ENCODE measurements around the gene TUBGCP6. TPM values are rescaled to one million over a fixed set of nuclear protein-coding genes. Genes with fewer than 3 reads are reported as not detected.

The TUBGCP6 gene
- total RNA-seq, 2 experiments from 2014 or later, result 62.9 to 71.4 TPM

DNA sequence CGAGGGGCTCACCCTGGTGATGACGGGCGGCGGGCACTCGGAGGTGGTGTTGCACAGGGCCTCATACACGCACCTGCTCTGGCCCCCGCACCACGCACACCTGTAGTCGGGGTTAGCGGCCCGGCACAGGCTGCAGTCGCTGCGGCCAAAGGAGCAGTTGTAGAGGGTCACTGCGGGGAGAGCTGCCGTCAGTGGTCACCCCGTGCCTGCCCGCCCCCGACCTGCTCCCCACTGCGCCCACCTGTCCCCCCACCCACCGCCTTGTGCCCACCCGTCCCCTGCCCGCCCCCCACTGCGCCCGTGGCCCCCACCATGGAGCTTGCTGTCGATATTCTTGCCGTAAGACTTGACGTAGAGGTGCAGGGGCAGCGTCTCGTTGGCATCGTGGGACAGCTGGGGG lies 39.0 kb upstream of the TUBGCP6 start:
- Mint-ChIP-seq H3K4me1 (no peaks in the 10 kb centered on the region), H3K9me3 (no peaks in the 10 kb centered on the region), H3K36me3 (ENCODE audit: low read depth) (no peaks in the 10 kb centered on the region), H3K27me3 (no peaks in the 10 kb centered on the region), H3K27ac (no peak overlapping the region), H3K4me3 (no peak overlapping the region)
- DNase-seq, result no peak
- CTCF ChIA-PET, result no interaction called here
- POLR2A ChIA-PET, result no interaction called here

DNA sequence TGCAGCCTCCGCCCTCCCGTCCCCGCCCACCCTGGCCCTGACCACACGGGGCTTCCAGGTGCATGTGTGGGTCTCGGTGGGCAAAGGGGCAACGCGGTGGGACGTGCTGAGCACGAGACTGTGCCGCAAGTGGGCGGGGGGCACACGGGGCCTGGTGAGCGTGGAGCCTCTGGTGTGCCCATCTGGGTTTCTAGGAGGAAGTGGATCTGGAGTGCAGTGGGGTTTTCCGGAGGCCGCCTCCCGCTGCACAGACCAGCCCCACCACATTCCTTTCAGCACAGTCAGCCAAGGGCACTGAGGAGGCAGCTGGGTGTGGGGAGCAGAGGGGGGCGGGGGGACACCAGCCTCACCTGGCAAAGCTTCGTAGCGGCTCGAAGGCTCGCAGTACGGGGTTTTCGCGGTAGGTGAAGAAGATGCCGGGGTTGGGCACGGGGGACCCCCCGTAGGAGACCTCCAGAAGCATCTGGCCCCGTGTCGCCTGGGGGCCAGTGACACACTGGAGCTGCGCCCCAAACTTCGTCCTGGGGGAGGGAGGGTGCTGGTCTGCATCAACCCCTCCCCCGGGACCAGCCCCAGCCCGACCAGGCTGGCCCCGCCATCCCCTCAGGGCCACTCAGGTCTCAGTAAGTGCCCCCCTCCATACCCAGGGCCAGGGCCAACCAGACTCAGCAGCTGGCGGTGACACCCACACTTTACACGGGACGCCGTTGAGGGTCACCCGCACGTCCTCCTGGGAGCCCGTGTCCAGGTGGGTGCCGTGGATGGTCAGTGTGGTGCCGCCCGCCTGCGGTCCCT lies 37.7 kb upstream of the TUBGCP6 start:
- CTCF ChIA-PET, result interaction anchor here (0.8 kb wide), 1 partner anchor 59 kb away, joined by 3 read pairs; no protein-coding TSS in a partner anchor
- no peak overlapping the region for H3K27ac Mint-ChIP-seq
- no peaks in the 10 kb centered on the region for H3K4me1 Mint-ChIP-seq

DNA sequence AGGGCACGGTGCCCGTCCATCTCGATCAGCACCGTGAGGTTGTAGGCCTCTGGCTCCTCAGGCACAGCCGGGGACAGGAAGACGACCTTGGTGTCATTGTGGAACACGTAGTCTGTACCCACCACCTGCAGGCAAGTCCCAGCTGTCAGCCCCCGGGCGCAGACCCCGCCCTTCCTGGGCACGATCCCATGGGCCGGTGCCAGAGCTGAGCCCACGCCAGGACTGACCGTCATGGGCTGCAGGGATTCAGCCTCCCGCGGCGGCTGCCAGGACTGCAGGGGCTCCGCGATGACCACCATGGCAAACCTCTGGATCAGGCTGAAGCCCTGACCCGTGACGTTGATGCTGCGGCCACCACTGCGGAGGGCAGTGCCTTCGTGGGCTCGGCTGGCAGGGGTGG lies 37.1 kb upstream of the TUBGCP6 start:
- no peak overlapping the region for H3K4me3 Mint-ChIP-seq
- H3K9me3 Mint-ChIP-seq, result no peaks in the 10 kb centered on the region
- H3K27me3 Mint-ChIP-seq, result no peaks in the 10 kb centered on the region
- ChIA-PET POLR2A (no interaction called here), CTCF (interaction anchor here (0.8 kb wide), 1 partner anchor 60 kb away, joined by 3 read pairs; no protein-coding TSS in a partner anchor)
- H3K36me3 Mint-ChIP-seq (ENCODE audit: low read depth), result no peaks in the 10 kb centered on the region
- no peaks in the 10 kb centered on the region for H3K4me1 Mint-ChIP-seq
- no peak for DNase-seq
- H3K27ac Mint-ChIP-seq, result no peak overlapping the region

More for the DNA sequence above, 37.7 kb upstream of the TUBGCP6 start:
- POLR2A ChIA-PET, result no interaction called here
- Mint-ChIP-seq H3K36me3 (ENCODE audit: low read depth) (no peaks in the 10 kb centered on the region), H3K4me3 (no peak overlapping the region), H3K9me3 (no peaks in the 10 kb centered on the region), H3K27me3 (no peaks in the 10 kb centered on the region)
- DNase-seq, result no peak

DNA sequence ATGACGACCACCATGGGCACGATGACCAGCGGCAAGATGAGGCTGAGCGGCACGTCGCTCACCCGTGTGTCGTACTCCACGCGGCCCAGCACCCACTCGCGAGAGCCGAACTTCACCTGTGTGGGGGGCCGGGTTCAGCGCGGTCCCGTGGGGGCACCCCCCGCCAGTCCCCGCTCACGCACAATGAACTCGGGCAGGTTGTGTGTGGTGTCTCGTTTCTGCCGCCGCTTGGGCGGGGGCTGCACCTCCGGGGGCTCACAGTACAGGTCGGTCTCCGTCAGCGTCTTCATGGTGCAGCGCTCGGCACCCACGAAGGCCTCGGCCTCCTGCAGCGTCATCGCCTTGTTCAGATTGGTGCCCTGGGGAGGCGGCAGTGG lies 36.5 kb upstream of the TUBGCP6 start:
- POLR2A ChIA-PET, result no interaction called here
- Mint-ChIP-seq H3K9me3 (no peaks in the 10 kb centered on the region), H3K36me3 (ENCODE audit: low read depth) (no peaks in the 10 kb centered on the region), H3K4me3 (no peak overlapping the region), H3K27me3 (no peaks in the 10 kb centered on the region), H3K4me1 (no peaks in the 10 kb centered on the region), H3K27ac (no peak overlapping the region)
- CTCF ChIA-PET, result no interaction called here
- no peak for DNase-seq

DNA sequence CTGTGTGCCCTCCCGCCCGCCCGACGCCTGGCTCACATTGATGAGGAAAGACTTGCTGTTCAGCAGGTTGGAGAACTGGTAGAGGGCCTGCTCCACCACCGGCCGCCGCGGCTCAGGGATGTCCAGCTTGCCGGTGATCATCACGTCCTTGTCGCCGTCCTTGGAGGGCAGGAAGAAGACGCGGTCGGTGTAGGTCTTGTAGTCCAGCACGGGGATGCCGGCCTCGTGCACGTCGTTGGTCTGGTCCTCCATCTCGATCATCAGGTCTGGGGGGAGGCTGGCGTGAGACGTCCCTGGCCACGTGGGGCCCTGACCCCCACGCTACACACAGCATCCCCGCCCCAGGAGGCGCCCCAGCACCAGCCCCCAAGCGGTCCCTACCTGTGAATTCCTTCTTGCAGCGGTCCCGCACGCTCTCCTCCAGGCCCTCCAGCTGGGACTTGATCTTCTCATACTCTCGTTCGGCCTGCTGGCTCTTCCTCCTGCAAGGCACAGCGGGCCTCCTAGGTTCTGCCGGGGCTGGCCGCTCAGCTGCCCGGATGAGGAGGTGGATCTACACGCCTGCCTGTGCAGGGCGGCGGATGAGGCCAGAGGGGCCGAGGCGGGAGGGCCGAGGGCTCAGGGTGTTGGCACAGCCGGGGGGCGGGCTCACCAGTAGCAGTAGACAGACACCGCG lies 36.0 kb upstream of the TUBGCP6 start:
- Mint-ChIP-seq H3K4me1 (peaks cover under 1% of the 10 kb centered on the region), H3K27ac (no peak overlapping the region), H3K4me3 (no peak overlapping the region), H3K27me3 (no peaks in the 10 kb centered on the region), H3K9me3 (no peaks in the 10 kb centered on the region), H3K36me3 (ENCODE audit: low read depth) (no peaks in the 10 kb centered on the region)
- POLR2A ChIA-PET, result no interaction called here
- CTCF ChIA-PET, result no interaction called here
- DNase-seq, result no peak

DNA sequence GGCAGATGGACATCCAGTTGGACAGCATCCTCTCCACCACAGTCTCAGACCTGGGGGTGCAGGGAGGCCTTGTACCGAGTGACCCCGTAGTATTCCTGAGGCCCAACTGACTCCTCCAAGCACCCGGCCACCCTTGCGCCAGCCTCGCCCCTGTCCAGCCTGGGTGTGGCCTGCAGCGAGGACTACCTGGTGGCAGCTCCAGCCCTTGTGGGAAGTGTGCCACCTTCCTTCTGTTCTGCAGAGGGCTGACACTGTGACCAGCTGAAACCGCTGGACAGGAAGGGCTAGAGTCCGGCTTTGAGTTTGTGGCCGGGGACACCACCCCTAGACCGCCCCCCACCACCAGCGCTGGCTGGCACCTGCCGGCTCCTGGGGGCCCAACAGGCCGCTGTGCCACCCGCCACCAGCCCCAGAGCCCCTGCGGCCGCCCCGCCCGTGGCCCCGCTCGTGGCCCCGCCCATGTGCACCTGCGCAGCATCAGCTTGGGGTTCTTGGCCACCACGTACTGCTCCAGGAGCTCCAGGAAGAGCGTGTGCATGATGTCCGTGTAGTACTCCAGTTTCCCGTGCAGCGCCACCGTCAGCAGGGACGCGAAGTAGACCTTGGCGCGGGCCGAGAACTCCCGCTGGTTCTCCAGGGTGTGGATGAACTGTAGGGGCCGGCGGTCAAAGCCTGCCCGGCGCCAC lies 35.3 kb upstream of the TUBGCP6 start:
- DNase-seq, result no peak
- no peaks in the 10 kb centered on the region for H3K36me3 Mint-ChIP-seq (ENCODE audit: low read depth)
- CTCF ChIA-PET, result interaction anchor here (1.6 kb wide), 1 partner anchor 45 kb away, joined by 7 read pairs; no protein-coding TSS in a partner anchor
- H3K27ac Mint-ChIP-seq, result no peak overlapping the region
- no peak overlapping the region for H3K4me3 Mint-ChIP-seq
- no peaks in the 10 kb centered on the region for H3K27me3 Mint-ChIP-seq
- H3K4me1 Mint-ChIP-seq, result peaks cover 2% of the 10 kb centered on the region
- H3K9me3 Mint-ChIP-seq, result no peaks in the 10 kb centered on the region
- POLR2A ChIA-PET, result no interaction called here

DNA sequence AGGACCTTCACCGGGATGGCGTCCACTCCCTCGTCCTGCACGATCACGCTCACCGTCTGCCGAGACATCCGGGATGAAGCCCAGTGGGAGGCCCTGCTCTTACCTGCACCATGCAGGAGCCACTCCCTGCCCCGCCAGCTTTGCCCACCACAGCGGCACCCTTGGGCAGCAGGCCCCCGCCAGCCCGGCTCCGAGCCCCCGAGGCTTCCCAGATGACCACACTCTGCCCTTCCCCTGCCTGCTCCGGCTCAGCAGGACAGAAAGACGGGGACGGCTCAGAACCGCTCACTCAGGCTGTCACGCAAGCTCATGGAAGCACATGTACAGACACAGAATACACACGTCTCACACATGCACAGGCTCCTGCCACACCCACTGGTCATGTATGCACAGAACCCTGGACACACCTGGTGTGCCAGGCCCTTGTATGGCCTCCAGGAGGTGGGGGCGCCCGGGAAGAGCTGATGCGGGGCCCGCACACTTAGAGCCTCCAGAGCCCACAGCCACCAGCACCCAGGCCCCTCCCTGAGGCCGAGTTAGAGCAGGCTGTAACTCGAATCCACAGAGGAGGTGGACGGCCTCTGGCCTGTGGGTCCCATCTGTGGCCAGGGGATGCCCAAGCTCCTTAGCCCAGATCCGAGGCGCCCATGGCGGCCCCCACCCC lies 34.3 kb upstream of the TUBGCP6 start:
- no peak for DNase-seq
- ChIA-PET CTCF (interaction anchor here (0.5 to 1.6 kb wide), 2 partner anchors 44 to 46 kb away, joined by 4 to 7 read pairs; no protein-coding TSS in a partner anchor), POLR2A (no interaction called here)
- Mint-ChIP-seq H3K4me1 (peaks cover 2% of the 10 kb centered on the region), H3K4me3 (no peak overlapping the region), H3K36me3 (ENCODE audit: low read depth) (no peaks in the 10 kb centered on the region), H3K9me3 (no peaks in the 10 kb centered on the region), H3K27me3 (no peaks in the 10 kb centered on the region), H3K27ac (no peak overlapping the region)

DNA sequence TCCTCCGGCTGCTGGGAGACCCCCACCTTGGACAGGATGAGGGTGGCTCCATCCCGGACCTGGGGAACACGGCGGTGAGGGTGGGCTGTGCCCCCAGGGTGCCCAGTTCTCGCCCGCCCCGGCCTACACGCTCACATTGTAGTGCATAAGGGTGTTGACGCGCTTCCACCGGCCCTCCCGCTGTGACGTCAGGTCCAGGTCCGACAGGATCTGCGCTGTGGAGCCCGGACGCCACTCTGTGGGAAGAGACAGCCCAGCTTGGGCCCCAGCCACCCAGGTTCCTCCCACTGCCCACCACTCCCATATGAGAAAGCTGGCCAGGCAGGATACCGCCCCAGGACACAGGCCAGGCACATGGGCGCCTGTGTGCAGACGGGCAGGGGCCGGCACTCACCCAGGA lies 33.6 kb upstream of the TUBGCP6 start:
- Mint-ChIP-seq H3K9me3 (no peaks in the 10 kb centered on the region), H3K27me3 (no peaks in the 10 kb centered on the region), H3K4me3 (no peak overlapping the region), H3K36me3 (ENCODE audit: low read depth) (no peaks in the 10 kb centered on the region), H3K27ac (no peak overlapping the region), H3K4me1 (peaks cover 2% of the 10 kb centered on the region)
- ChIA-PET POLR2A (no interaction called here), CTCF (interaction anchor here (0.5 to 1.6 kb wide), 2 partner anchors 45 to 46 kb away, joined by 4 to 7 read pairs; no protein-coding TSS in a partner anchor)
- no peak for DNase-seq

DNA sequence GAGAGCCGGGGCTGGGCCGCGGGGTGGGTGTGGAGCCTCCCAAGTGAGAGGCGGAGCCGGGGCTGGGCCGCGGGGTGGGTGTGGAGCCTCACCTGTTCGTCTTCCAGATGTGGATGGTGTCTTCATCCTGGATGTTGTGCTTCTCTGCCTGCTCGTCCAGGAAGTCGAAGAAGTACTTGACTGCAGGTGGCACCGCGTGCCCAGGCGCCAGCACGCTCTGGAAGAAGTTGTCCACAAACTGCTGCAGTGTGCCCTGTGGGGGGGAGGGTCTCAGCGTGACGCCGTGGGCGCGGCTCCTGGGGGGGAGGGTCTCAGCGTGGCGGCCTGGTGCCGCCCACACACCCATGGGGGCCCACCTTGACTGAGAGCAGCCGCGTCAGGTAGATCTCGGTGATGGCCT lies 32.9 kb upstream of the TUBGCP6 start:
- Mint-ChIP-seq H3K27me3 (peaks cover 2% of the 10 kb centered on the region), H3K4me1 (peaks cover 4% of the 10 kb centered on the region), H3K36me3 (ENCODE audit: low read depth) (no peaks in the 10 kb centered on the region), H3K27ac (no peak overlapping the region), H3K9me3 (no peaks in the 10 kb centered on the region), H3K4me3 (no peak overlapping the region)
- ChIA-PET POLR2A (no interaction called here), CTCF (no interaction called here)
- no peak for DNase-seq

DNA sequence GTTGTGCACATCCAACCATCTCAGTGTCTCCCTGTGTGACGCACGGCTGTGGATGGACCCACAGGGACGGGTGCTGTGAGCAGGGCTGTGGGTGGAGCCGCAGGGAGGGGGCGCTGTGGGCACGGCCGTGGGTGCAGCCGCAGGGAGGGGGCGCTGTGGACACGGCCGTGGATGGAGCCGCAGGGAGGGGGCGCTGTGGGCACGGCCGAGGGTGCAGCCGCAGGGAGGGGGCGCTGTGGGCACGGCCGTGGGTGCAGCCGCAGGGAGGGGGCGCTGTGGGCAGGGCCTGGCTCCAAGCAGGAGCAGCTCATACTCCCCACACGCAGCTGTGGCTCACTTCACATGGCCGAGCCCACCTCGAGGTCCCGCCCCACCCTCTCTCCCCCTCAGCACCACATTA lies 31.3 kb upstream of the TUBGCP6 start:
- Mint-ChIP-seq H3K36me3 (ENCODE audit: low read depth) (no peaks in the 10 kb centered on the region), H3K27me3 (peaks cover 8% of the 10 kb centered on the region), H3K4me1 (peaks cover 6% of the 10 kb centered on the region), H3K27ac (no peak overlapping the region), H3K9me3 (no peaks in the 10 kb centered on the region), H3K4me3 (no peak overlapping the region)
- DNase-seq, result peak; percentile 48
- CTCF ChIA-PET, result interaction anchor here (0.5 to 5.5 kb wide), 63 partner anchors 9 to 416 kb away, joined by 3 to 54 read pairs (median 4); partner anchors contain the start of genes ADM2, DENND6B, HDAC10 and MAPK12
- POLR2A ChIA-PET, result no interaction called here

DNA sequence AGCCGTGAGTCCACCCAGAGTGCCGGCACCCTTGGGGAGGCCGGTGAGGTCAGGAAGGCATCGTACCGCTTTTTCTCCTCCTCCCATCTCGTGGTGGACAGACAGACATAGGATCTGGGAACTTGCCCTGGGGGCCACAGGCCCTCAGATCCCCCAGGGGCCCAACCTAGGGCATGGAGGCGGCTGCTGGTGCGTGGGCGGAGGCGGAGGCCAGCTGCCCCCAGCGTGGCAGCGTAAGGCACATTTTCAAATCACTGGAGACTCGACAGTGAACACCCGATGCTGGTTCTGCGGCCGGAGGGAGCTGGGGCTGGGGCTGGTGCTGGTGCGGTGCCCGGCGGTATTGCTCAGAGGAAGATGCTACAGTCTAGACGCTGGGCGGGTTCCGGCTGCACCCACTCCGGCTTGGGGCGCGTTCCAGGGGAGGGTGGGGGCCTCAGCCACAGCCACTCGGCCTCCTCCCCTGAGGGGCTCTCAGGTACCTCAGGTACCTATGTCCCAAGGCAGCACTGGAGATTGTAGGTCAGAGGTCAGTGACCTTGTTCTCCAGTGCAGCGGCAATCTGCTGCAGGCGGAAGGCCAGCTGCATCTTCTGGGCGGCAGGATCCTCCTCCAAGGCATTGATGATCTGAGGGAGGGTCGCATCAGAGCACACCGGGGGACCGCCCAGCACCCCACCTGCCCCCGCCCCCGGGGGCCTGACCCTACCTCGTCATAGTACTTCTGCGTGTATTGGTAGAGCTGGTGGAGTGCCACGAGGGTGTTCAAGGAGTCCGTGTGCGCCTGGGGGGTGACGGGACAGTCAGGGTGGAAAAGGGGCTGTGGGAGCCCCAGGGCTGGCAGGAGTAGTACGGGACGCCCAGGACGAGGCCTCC lies 30.6 kb upstream of the TUBGCP6 start:
- CTCF ChIA-PET, result interaction anchor here (0.7 to 5.5 kb wide), 24 partner anchors 12 to 416 kb away, joined by 3 to 54 read pairs (median 6); partner anchors contain the start of genes DENND6B, MAPK12 and SCO2
- peaks cover 9% of the 10 kb centered on the region for H3K27me3 Mint-ChIP-seq
- POLR2A ChIA-PET, result no interaction called here
- H3K36me3 Mint-ChIP-seq (ENCODE audit: low read depth), result no peaks in the 10 kb centered on the region
- no peak overlapping the region for H3K4me3 Mint-ChIP-seq
- peaks cover 10% of the 10 kb centered on the region for H3K4me1 Mint-ChIP-seq
- H3K9me3 Mint-ChIP-seq, result no peaks in the 10 kb centered on the region
- H3K27ac Mint-ChIP-seq, result no peak overlapping the region
- no peak for DNase-seq

DNA sequence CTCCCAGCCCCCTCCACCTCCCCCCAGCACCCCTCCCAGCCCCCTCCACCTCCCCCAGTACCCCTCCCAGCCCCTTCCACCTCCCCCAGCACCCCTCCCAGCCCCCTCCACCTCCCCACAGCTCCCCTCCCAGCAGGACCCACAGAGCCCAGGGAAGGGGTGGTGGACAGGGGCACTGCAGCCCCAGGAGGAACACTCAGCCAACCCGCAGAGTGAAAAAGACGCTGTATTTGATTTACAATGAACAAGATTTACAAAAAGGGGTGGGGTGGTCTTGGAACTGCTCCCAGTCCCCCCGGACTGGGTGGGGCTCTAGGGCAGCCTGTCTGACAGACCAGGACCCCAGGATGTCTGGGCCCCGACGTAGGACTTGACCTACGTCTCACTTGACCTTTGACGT lies 29.9 kb upstream of the TUBGCP6 start:
- Mint-ChIP-seq H3K27ac (no peak overlapping the region), H3K9me3 (no peaks in the 10 kb centered on the region), H3K4me1 (peaks cover 10% of the 10 kb centered on the region), H3K36me3 (ENCODE audit: low read depth) (no peaks in the 10 kb centered on the region), H3K27me3 (peaks cover 9% of the 10 kb centered on the region), H3K4me3 (no peak overlapping the region)
- ChIA-PET POLR2A (no interaction called here), CTCF (interaction anchor here (0.5 to 5.5 kb wide), 7 partner anchors 11 to 251 kb away, joined by 3 to 54 read pairs (median 4); partner anchors contain the start of genes DENND6B, MAPK12 and SCO2)
- no peak for DNase-seq
